GM12878 (cell line): Measurements from ENCODE around the gene UVSSA. TPM values are rescaled to one million over a fixed set of nuclear protein-coding genes. Genes with fewer than 3 reads are reported as not detected.

Experiments
- ATAC-seq: fragments of 200-7000 bp; cut with Tn5 transposase; 3 replicates; pipeline ENCODE4 v1.9.1; 2020; ENCODE audit warnings: mild to moderate bottlenecking, moderate library complexity
- BruUV-seq: library from RNA; stranded (reverse); fragments of 400-500 nt; replicated peaks from 2 replicates; lab custom pipeline; 2021; lab: Mats Ljungman, UMichigan
- CTCF ChIA-PET: fragments of 300-600 bp; sonication (Branson Sonifier 250); formaldehyde crosslinking; extraction: SDS; loops from one replicate; lab custom pipeline; 2021; ENCODE audit warnings: inconsistent platforms; lab: Yijun Ruan, JAX
- POLR2A ChIA-PET: fragments of 350-600 bp; formaldehyde crosslinking; extraction: SDS; loops from one replicate; lab custom pipeline; 2021; ENCODE audit warnings: inconsistent platforms; lab: Charles Lee
- RAD21 ChIA-PET: fragments of 300-600 bp; sonication (Branson Sonifier 250); formaldehyde crosslinking; loops from one replicate; lab custom pipeline; 2023; ENCODE audit warnings: antibody characterized with exemption; ENCODE audit not compliant: unreplicated experiment; lab: Charles Lee
- SMC1A ChIA-PET: fragments of 300-600 bp; sonication (Branson Sonifier 250); formaldehyde crosslinking; loops from one replicate; lab custom pipeline; 2023; ENCODE audit not compliant: unreplicated experiment, uncharacterized antibody; lab: Charles Lee
- DNase-seq: peaks from one replicate; pipeline ENCODE4 v3.0.0-alpha.2; 2011; ENCODE audit warnings: low read depth, low spot score
- FAIRE-seq: peaks from 3 replicates; lab custom pipeline; 2011; peaks lifted over from hg19 to GRCh38; lab: Jason Lieb, UNC
- H2AFZ ChIP-seq: 2 replicates; pipeline ENCODE4 v1.6.0; 2011; ENCODE audit warnings: low read depth, low read length, control low read depth; ENCODE audit not compliant: control insufficient read depth
- H3K27ac ChIP-seq: 2 replicates; pipeline ENCODE4 v1.5.1; 2011; ENCODE audit warnings: control low read depth; ENCODE audit not compliant: control insufficient read depth, insufficient read depth
- H3K27me3 ChIP-seq, 2 experiments: replicated peaks in 1 of 2; 2 replicates each; pipeline versions ENCODE4 v1.6.0 to v1.6.1; 2011; ENCODE audit warnings: low read length in 1 of 2; ENCODE audit not compliant: control insufficient read depth in 2 of 2, insufficient read depth in 2 of 2
- H3K36me3 ChIP-seq, 2 experiments: 2 replicates each; pipeline ENCODE4 v1.5.1; 2011; ENCODE audit warnings: low read length in 1 of 2; ENCODE audit not compliant: control insufficient read depth in 2 of 2, insufficient read depth in 2 of 2
- H3K4me1 ChIP-seq: 2 replicates; pipeline ENCODE4 v1.6.1; 2011; ENCODE audit warnings: mild to moderate bottlenecking, low read length, moderate library complexity, mixed read lengths; ENCODE audit not compliant: control insufficient read depth, insufficient read depth
- H3K4me2 ChIP-seq: 2 replicates; pipeline ENCODE4 v1.6.0; 2011; ENCODE audit warnings: control low read depth; ENCODE audit not compliant: control insufficient read depth, insufficient read depth
- H3K4me3 ChIP-seq: fragments of 200-600 bp; sonication (generic); 2 replicates; pipeline ENCODE4 v1.5.1; 2016
- H3K79me2 ChIP-seq: 2 replicates; pipeline ENCODE4 v1.6.0; 2011; ENCODE audit warnings: low read length; ENCODE audit not compliant: control insufficient read depth, insufficient read depth
- H3K9ac ChIP-seq: 2 replicates; pipeline ENCODE4 v1.8.0; 2011; ENCODE audit warnings: low read length, control low read depth, mixed read lengths; ENCODE audit not compliant: control insufficient read depth, insufficient read depth
- H3K9me3 ChIP-seq: replicated peaks from 3 replicates; pipeline ENCODE4 v1.5.1; 2011; ENCODE audit warnings: mild to moderate bottlenecking, low read length; ENCODE audit not compliant: control insufficient read depth, insufficient read depth
- H4K20me1 ChIP-seq: 2 replicates; pipeline ENCODE4 v1.6.0; 2011; ENCODE audit not compliant: control insufficient read depth, insufficient read depth
- IRF3 ChIP-seq: fragments of 450-650 bp; IDR thresholded peaks from 2 replicates; pipeline ENCODE4 v1.6.1; 2014; ENCODE audit warnings: mild to moderate bottlenecking
- SIX5 ChIP-seq: IDR thresholded peaks from 2 replicates; pipeline ENCODE4 v1.6.1; 2011; ENCODE audit warnings: mild to moderate bottlenecking, low read depth, low read length, moderate library complexity; ENCODE audit not compliant: severe bottlenecking
- SRF ChIP-seq, 2 experiments: IDR thresholded peaks; 2 replicates each; pipeline ENCODE4 v1.6.1; 2011; ENCODE audit warnings: low read depth in 2 of 2, low read length in 2 of 2, mild to moderate bottlenecking in 1 of 2, moderate library complexity in 1 of 2
- WGBS: methylation state at CpG from one replicate; pipeline ENCODE4 v1.1.6; 2016; ENCODE audit warnings: low lambda C conversion rate; ENCODE audit not compliant: insufficient replicate concordance, insufficient coverage; ENCODE audit errors: missing lambda C conversion rate; 5-methylcytosine and 5-hydroxymethylcytosine counted together
- in situ Hi-C: fragments of 300-500 bp; cut with MboI; formaldehyde crosslinking; loops from 9 replicates; pipeline ENCODE4 v1.14.3; 2018; ENCODE audit warnings: mixed read lengths
- intact Hi-C: fragments of 100-400 bp; cut with micrococcal nuclease; formaldehyde crosslinking; loops from one replicate; pipeline ENCODE4 v1.14.2; 2022; ENCODE audit not compliant: unreplicated experiment
- polyA plus RNA-seq, 11 experiments: library from polyadenylated mRNA; depleted of rRNA in 4 of 11; unstranded in 6 of 11; stranded (reverse) in 5 of 11; fragments of >200 nt; fragmentation: Nextera tagmentation in 4 of 11; fragmentation: Illumina TruSeq in 1 of 11; extraction: Ambion mirVana in 4 of 11; extraction: Trizol in 1 of 11; gene quantifications; 1 replicate in 1 of 11; 2 replicates in 10 of 11; pipeline versions ENCODE4 v1.2.1 to v1.2.3, GENCODE V29; 2011 to 2016; ENCODE audit warnings: inconsistent platforms in 2 of 11, missing spikeins in 2 of 11, low read depth in 1 of 11
- total RNA-seq, 4 experiments: library from RNA; depleted of rRNA in 3 of 4; stranded (reverse); fragments of >200 nt in 3 of 4; fragmentation: Illumina TruSeq in 1 of 4; extraction: Trizol in 1 of 4; gene quantifications; 2 replicates each; pipeline versions ENCODE4 v1.2.1 to v1.2.3, GENCODE V29; 2013 to 2021

The UVSSA gene
- total and polyA plus RNA-seq, 10 of the 15 experiments (the other 5 are each of a cell fraction or from before 2014, with no cell fraction given): 0.34 to 16.8 (median 3.6) TPM

DNA sequence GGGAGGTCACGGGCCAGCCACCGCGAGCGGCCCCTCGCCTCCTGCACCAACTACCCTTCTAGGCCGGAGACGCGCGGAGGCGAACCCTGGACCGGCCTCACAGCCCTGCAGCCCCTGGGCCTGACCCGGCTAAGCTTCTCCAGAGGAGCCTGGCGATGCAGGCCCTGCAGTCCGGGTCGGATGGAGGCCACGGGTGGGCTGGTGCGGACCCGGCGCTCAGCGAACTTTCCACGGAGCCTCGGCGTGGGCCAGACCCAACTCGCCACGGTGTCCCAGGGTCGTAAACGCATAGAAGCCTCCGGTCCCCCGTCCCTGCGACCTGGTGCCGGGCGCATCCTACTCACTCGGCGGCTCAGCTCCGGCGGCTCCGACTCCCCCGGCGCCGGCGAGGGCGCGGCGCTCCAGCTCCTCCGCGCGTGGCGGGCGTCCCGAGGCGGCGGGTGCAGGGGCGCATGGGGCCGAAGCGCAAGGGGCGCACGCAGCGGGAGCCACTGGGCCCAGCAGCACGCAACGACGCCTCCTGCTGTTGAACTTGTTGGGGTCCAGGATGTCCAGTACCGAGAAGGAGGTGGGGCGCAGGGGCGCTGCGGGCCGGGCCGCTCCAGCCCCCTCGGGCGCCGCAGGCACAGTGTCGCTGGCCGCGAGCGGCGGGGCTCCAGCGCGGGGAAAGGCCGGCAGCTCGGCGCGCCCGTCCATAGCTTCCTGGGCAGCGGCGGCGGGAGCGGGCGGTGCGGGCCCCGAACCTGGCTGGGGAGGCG lies 58.8 kb downstream of the UVSSA start (continued):
- TF ChIP-seq IRF3 (no peak), SRF (IDR thresholded peaks at IDR 0.05; ENCODE audit: low read depth in 2 of 2, low read length in 2 of 2) (no peak)

DNA sequence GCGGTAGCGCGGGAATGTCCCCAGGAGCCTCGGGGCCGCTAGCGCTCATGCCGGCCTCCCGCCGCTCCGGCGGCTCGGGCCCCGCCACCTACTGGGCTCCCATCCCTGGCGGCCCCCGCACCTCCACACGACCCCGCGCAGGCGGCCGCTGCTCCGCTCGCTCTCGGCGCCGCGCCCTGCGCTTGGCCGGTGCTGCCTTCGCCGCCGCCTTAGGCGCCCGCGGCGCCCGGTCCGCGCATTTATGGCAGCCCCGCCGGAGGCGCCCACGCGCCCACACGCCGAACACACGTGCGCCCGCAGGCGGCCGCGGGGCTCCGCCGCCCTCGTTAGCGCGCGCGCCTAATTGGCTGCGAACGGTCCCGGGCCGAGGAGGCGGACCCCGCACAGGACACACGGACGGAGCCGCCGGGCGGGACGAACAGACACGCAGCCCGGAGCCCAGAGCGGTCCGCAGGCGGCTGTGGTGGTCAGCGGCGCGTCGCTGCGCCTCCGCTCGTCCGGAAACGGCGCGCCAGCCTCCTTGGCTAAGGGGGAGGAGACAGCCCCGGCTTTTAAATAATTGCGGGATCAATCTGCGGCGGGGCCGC lies 59.5 kb downstream of the UVSSA start, which contains the start of gene NKX1-1:
Gene NKX1-1 (minus strand): TSS at position 49 of the 587 bp plus-strand sequence. CDS start 0 bp downstream, at position 49.
- intact Hi-C loops (no loop called here), in situ Hi-C loops (loop anchor here (10.0 kb wide), 1 partner anchor 58 kb away; no protein-coding TSS in a partner anchor)
- Histone ChIP-seq H3K4me1 (no peaks in the 10 kb centered on the region), H4K20me1 (no peaks in the 10 kb centered on the region), H3K4me3 (no peak within 1 kb of the TSS), H3K27ac (no peak within 1 kb of the TSS), H3K9me3 (peaks cover 11% of the 10 kb centered on the region; the same call in 2 of the 3 replicates), H3K36me3 (no peaks in the 10 kb centered on the region), H2AFZ (no peak within 1 kb of the TSS), H3K4me2 (no peak within 1 kb of the TSS), H3K79me2 (no peaks in the 10 kb centered on the region), H3K27me3 (no peaks in the 10 kb centered on the region), H3K9ac (no peak within 1 kb of the TSS)
- ChIA-PET CTCF (no interaction called here), POLR2A (no interaction called here), SMC1A (no interaction called here), RAD21 (no interaction called here)
- FAIRE-seq (no peak), DNase-seq (no peak), ATAC-seq (no peak)
- WGBS: 89% methylated on average over 62 of the region's 91 CpGs
- no TSS peak for BruUV-seq
- TF ChIP-seq SIX5: no peak
